Measurements from ENCODE around the gene SFT2D2.

DNA sequence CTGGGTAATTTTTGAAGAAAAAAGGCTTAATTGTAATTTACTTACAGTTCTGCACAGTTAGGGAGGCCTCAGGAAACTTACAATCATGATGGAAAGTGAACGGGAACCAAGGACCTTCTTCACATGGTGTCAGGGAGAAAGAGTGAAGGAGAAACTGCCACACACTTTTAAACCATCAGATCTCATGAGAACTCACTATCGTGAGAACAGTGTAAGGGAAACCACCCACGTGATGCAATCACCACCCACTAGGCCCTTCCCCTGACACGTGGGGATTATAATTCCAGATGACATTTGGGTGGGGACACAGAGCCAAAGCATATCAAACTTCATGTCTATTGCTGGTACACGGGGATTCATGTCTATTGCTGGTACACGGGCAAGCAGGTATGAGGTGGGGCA is 5.3 kb upstream of the SFT2D2 start:
- TF ChIP-seq, protein P1, sequence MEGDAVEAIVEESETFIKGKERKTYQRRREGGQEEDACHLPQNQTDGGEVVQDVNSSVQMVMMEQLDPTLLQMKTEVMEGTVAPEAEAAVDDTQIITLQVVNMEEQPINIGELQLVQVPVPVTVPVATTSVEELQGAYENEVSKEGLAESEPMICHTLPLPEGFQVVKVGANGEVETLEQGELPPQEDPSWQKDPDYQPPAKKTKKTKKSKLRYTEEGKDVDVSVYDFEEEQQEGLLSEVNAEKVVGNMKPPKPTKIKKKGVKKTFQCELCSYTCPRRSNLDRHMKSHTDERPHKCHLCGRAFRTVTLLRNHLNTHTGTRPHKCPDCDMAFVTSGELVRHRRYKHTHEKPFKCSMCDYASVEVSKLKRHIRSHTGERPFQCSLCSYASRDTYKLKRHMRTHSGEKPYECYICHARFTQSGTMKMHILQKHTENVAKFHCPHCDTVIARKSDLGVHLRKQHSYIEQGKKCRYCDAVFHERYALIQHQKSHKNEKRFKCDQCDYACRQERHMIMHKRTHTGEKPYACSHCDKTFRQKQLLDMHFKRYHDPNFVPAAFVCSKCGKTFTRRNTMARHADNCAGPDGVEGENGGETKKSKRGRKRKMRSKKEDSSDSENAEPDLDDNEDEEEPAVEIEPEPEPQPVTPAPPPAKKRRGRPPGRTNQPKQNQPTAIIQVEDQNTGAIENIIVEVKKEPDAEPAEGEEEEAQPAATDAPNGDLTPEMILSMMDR (IDR thresholded peaks at IDR 0.05): no peak
- TF ChIP-seq POLR2A (IDR thresholded peaks at IDR 0.05): no peak
